GM23338 (cell line): ENCODE data around the gene DPH5.

Experiments
- CREB1 ChIP-seq: fragments of 250-450 bp; sonication (Bioruptor Pico); IDR thresholded peaks from 2 replicates; pipeline ENCODE4 v1.5.0; 2020; ENCODE audit warnings: low read depth, mild to moderate bottlenecking, moderate library complexity
- EZH2 ChIP-seq: fragments of 200-600 bp; sonication (generic); IDR thresholded peaks from one replicate; pipeline ENCODE4 v1.8.0; 2017; ENCODE audit warnings: antibody characterized with exemption, mild to moderate bottlenecking, low read depth; ENCODE audit not compliant: unreplicated experiment
- EZH2phosphoT487 ChIP-seq: fragments of 200-600 bp; sonication (generic); IDR thresholded peaks from one replicate; pipeline ENCODE4 v1.8.1; 2018; ENCODE audit warnings: antibody characterized with exemption; ENCODE audit not compliant: unreplicated experiment
- JUNB ChIP-seq: IDR thresholded peaks from one replicate; pipeline ENCODE4 v1.6.1; 2016; ENCODE audit warnings: antibody characterized with exemption; ENCODE audit not compliant: unreplicated experiment
- NANOG ChIP-seq: IDR thresholded peaks from 2 replicates; pipeline ENCODE4 v1.6.1; 2016; ENCODE audit warnings: antibody characterized with exemption, borderline replicate concordance
- POLR2AphosphoS5 ChIP-seq: IDR thresholded peaks from 2 replicates; pipeline ENCODE4 v1.6.1; 2016; ENCODE audit warnings: antibody characterized with exemption, low read depth
- REST ChIP-seq: IDR thresholded peaks from one replicate; pipeline ENCODE4 v1.6.1; 2018; ENCODE audit warnings: antibody characterized with exemption; ENCODE audit not compliant: unreplicated experiment
- STAT1 ChIP-seq: IDR thresholded peaks from one replicate; pipeline ENCODE4 v1.6.1; 2016; ENCODE audit warnings: antibody characterized with exemption; ENCODE audit not compliant: unreplicated experiment
- ZNF114 ChIP-seq: fragments of 250-450 bp; sonication (Bioruptor Pico); IDR thresholded peaks from 2 replicates; pipeline ENCODE4 v1.5.0; 2020; ENCODE audit warnings: mild to moderate bottlenecking, moderate library complexity
- ZNF331 ChIP-seq: fragments of 250-450 bp; sonication (Bioruptor Pico); IDR thresholded peaks from 2 replicates; pipeline ENCODE4 v1.5.0; 2020; ENCODE audit warnings: low read depth, mild to moderate bottlenecking, moderate library complexity
- TF ChIP-seq, protein P1 (sequence below), 2 experiments: fragments of 200-600 bp in 1 of 2; sonication (generic) in 1 of 2; conservative IDR thresholded peaks; 2 replicates each; pipeline versions ENCODE4 v1.5.1 to v1.6.1; 2016 to 2017; ENCODE audit warnings: antibody characterized with exemption in 2 of 2, low read depth in 2 of 2, mild to moderate bottlenecking in 2 of 2, moderate library complexity in 1 of 2
- TF ChIP-seq, protein P2 (sequence below): IDR thresholded peaks from 2 replicates; pipeline ENCODE4 v1.6.1; 2016; ENCODE audit warnings: antibody characterized with exemption
- TF ChIP-seq, protein P3 (sequence below): fragments of 250-450 bp; sonication (Bioruptor Pico); IDR thresholded peaks from 2 replicates; pipeline ENCODE4 v1.5.0; 2020; ENCODE audit warnings: mild to moderate bottlenecking, moderate library complexity

DNA sequence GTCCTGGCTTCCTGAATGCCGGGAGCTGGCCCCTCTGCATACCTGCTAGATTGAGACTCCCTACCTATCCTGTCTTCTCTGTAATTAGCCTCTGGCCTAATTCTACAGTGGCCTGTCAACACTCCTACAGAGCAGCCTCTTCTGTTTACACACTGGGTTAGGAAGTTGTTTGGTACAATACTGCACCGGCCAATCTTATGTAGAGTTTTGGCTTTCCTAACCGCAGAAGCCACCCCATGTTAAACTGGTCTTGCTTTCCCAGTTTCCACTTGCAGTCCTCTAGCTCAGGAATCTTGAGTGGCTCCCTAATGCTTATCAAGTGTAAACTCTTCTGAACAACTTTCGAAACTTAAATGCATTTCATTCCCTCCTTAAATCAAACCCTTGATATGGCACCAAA is 42.8 kb downstream of the DPH5 start:
- TF ChIP-seq REST (no peak), EZH2 (no peak), POLR2AphosphoS5 (no peak), CREB1 (CRISPR knock-in tag) (no peak), EZH2phosphoT487 (no peak), JUNB (no peak), STAT1 (no peak), ZNF331 (no peak), ZNF114 (CRISPR knock-in tag) (no peak), NANOG (no peak)
- TF ChIP-seq, protein P1, sequence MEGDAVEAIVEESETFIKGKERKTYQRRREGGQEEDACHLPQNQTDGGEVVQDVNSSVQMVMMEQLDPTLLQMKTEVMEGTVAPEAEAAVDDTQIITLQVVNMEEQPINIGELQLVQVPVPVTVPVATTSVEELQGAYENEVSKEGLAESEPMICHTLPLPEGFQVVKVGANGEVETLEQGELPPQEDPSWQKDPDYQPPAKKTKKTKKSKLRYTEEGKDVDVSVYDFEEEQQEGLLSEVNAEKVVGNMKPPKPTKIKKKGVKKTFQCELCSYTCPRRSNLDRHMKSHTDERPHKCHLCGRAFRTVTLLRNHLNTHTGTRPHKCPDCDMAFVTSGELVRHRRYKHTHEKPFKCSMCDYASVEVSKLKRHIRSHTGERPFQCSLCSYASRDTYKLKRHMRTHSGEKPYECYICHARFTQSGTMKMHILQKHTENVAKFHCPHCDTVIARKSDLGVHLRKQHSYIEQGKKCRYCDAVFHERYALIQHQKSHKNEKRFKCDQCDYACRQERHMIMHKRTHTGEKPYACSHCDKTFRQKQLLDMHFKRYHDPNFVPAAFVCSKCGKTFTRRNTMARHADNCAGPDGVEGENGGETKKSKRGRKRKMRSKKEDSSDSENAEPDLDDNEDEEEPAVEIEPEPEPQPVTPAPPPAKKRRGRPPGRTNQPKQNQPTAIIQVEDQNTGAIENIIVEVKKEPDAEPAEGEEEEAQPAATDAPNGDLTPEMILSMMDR (conservative IDR thresholded peaks at IDR 0.05; ENCODE audit: low read depth in 2 of 2) = no peak
- TF ChIP-seq, protein P2, sequence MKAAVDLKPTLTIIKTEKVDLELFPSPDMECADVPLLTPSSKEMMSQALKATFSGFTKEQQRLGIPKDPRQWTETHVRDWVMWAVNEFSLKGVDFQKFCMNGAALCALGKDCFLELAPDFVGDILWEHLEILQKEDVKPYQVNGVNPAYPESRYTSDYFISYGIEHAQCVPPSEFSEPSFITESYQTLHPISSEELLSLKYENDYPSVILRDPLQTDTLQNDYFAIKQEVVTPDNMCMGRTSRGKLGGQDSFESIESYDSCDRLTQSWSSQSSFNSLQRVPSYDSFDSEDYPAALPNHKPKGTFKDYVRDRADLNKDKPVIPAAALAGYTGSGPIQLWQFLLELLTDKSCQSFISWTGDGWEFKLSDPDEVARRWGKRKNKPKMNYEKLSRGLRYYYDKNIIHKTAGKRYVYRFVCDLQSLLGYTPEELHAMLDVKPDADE = no peak
- TF ChIP-seq, protein P3, sequence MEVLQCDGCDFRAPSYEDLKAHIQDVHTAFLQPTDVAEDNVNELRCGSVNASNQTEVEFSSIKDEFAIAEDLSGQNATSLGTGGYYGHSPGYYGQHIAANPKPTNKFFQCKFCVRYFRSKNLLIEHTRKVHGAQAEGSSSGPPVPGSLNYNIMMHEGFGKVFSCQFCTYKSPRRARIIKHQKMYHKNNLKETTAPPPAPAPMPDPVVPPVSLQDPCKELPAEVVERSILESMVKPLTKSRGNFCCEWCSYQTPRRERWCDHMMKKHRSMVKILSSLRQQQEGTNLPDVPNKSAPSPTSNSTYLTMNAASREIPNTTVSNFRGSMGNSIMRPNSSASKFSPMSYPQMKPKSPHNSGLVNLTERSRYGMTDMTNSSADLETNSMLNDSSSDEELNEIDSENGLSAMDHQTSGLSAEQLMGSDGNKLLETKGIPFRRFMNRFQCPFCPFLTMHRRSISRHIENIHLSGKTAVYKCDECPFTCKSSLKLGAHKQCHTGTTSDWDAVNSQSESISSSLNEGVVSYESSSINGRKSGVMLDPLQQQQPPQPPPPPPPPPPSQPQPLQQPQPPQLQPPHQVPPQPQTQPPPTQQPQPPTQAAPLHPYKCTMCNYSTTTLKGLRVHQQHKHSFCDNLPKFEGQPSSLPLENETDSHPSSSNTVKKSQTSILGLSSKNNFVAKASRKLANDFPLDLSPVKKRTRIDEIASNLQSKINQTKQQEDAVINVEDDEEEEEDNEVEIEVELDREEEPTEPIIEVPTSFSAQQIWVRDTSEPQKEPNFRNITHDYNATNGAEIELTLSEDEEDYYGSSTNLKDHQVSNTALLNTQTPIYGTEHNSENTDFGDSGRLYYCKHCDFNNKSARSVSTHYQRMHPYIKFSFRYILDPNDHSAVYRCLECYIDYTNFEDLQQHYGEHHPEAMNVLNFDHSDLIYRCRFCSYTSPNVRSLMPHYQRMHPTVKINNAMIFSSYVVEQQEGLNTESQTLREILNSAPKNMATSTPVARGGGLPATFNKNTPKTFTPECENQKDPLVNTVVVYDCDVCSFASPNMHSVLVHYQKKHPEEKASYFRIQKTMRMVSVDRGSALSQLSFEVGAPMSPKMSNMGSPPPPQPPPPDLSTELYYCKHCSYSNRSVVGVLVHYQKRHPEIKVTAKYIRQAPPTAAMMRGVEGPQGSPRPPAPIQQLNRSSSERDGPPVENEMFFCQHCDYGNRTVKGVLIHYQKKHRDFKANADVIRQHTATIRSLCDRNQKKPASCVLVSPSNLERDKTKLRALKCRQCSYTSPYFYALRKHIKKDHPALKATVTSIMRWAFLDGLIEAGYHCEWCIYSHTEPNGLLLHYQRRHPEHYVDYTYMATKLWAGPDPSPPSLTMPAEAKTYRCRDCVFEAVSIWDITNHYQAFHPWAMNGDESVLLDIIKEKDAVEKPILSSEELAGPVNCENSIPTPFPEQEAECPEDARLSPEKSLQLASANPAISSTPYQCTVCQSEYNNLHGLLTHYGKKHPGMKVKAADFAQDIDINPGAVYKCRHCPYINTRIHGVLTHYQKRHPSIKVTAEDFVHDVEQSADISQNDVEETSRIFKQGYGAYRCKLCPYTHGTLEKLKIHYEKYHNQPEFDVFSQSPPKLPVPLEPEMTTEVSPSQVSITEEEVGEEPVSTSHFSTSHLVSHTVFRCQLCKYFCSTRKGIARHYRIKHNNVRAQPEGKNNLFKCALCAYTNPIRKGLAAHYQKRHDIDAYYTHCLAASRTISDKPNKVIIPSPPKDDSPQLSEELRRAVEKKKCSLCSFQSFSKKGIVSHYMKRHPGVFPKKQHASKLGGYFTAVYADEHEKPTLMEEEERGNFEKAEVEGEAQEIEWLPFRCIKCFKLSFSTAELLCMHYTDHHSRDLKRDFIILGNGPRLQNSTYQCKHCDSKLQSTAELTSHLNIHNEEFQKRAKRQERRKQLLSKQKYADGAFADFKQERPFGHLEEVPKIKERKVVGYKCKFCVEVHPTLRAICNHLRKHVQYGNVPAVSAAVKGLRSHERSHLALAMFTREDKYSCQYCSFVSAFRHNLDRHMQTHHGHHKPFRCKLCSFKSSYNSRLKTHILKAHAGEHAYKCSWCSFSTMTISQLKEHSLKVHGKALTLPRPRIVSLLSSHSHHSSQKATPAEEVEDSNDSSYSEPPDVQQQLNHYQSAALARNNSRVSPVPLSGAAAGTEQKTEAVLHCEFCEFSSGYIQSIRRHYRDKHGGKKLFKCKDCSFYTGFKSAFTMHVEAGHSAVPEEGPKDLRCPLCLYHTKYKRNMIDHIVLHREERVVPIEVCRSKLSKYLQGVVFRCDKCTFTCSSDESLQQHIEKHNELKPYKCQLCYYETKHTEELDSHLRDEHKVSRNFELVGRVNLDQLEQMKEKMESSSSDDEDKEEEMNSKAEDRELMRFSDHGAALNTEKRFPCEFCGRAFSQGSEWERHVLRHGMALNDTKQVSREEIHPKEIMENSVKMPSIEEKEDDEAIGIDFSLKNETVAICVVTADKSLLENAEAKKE (CRISPR knock-in tag) = no peak
